ENCODE results near the gene RSF1. TPM values are rescaled to one million over a fixed set of nuclear protein-coding genes. Genes with fewer than 3 reads are reported as not detected.
"Not testable (repeated sequence)": the region's sequence is repeated elsewhere in the genome, so short reads cannot be mapped to it uniquely, and the experiment has no call there.

RSF1 gene
- total RNA-seq, 4 donors from 2014 or later = 55.0 to 88.8 (median 65.8) TPM

- peaks cover 0 to 3% of the 10 kb centered on the region in 2 donors for H3K4me1 ChIP-seq
- WGBS, 2 donors = 97 to 99% methylated on average over 2 of the region's 2 CpGs
- DNase-seq = no peak
- no peak overlapping the region for H3K27ac ChIP-seq
- intact Hi-C loops (cut with DNase I) = no loop called here
- H3K9me3 ChIP-seq = no peaks in the 10 kb centered on the region
- no peaks in the 10 kb centered on the region for H3K27me3 ChIP-seq
- no peak overlapping the region for H3K4me3 ChIP-seq (replicated peaks in 1 of 3)
- H3K36me3 ChIP-seq = no peaks in the 10 kb centered on the region
- TF ChIP-seq CTCF (IDR thresholded peaks at IDR 0.05) = no peak
- TF ChIP-seq POLR2A (IDR thresholded peaks at IDR 0.05) = no peak
Observed at GRCh38 chr11:77828926-77829325, 8.4 kb upstream of the RSF1 start.

- no peak overlapping the region for H3K4me3 ChIP-seq (replicated peaks in 1 of 3)
- no peaks in the 10 kb centered on the region for H3K36me3 ChIP-seq
- intact Hi-C loops (cut with DNase I) = loop anchor here (5.0 kb wide), 1 partner anchor 169 kb away; the partner anchor contains the start of gene INTS4
- no peak for DNase-seq
- TF ChIP-seq CTCF (IDR thresholded peaks at IDR 0.05) = no peak
- TF ChIP-seq POLR2A (IDR thresholded peaks at IDR 0.05) = no peak
- H3K9me3 ChIP-seq = no peaks in the 10 kb centered on the region
- H3K27ac ChIP-seq = peak overlapping the region; percentile 6 to 19 (median 11)
- WGBS, 2 donors = 26 to 32% methylated on average over 1 of the region's 1 CpG
- no peaks in the 10 kb centered on the region for H3K27me3 ChIP-seq
- H3K4me1 ChIP-seq = peaks cover 4 to 21% of the 10 kb centered on the region in 2 donors
Observed at GRCh38 chr11:77823775-77824174, 3.3 kb upstream of the RSF1 start.

GRCh38 chr11:77822126-77822525, 1.6 kb upstream of the RSF1 start:
- H3K27me3 ChIP-seq, H3K9me3 ChIP-seq, H3K36me3 ChIP-seq, H3K27ac ChIP-seq, DNase-seq: not testable (repeated sequence)
- Histone ChIP-seq H3K4me1 (peaks cover 10 to 30% of the 10 kb centered on the region in 2 donors), H3K4me3 (replicated peaks in 1 of 3) (peak overlapping the region in 1 of 3 donors; percentile 99)
- 71 to 72% methylated on average over 13 of the region's 13 CpGs for WGBS, 2 donors
- intact Hi-C loops (cut with DNase I) = loop anchor here (5.0 kb wide), 1 partner anchor 170 kb away; the partner anchor contains the start of gene INTS4

GRCh38 chr11:77821349-77821851, 878 bp upstream of the RSF1 start:
- peak overlapping the region; percentile 43 to 99 (median 58) for H3K4me3 ChIP-seq (replicated peaks in 1 of 3)
- H3K4me1 ChIP-seq = peaks cover 10 to 35% of the 10 kb centered on the region in 2 donors
- 1 to 3% methylated on average over 16 of the region's 16 CpGs for WGBS, 2 donors
- intact Hi-C loops (cut with DNase I) = loop anchor here (5.0 kb wide), 1 partner anchor 171 kb away; the partner anchor contains the start of gene INTS4
- H3K36me3 ChIP-seq = no peaks in the 10 kb centered on the region
- H3K27ac ChIP-seq = peak overlapping the region; percentile 35 to 98 (median 65)
- TF ChIP-seq CTCF (IDR thresholded peaks at IDR 0.05) (no peak), POLR2A (IDR thresholded peaks at IDR 0.05) (no peak)
- no peaks in the 10 kb centered on the region for H3K27me3 ChIP-seq
- no peaks in the 10 kb centered on the region for H3K9me3 ChIP-seq
- DNase-seq = peak; percentile 20 to 35

- intact Hi-C loops (cut with DNase I) = loop anchor here (5.0 kb wide), 1 partner anchor 172 kb away; the partner anchor contains the start of gene INTS4
Observed at GRCh38 chr11:77819921-77820564, 479 bp downstream of the RSF1 start.

More at GRCh38 chr11:77819921-77820564, 479 bp downstream of the RSF1 start:
- no peaks in the 10 kb centered on the region for H3K36me3 ChIP-seq
- 0% methylated on average over 9 to 12 of the region's 55 CpGs for WGBS, 2 donors
- peak; percentile 60 to 66 for DNase-seq
- peak overlapping the region; percentile 69 to 99 (median 99) for H3K4me3 ChIP-seq (replicated peaks in 1 of 3)
- H3K4me1 ChIP-seq = peaks cover 10 to 35% of the 10 kb centered on the region in 2 donors
- H3K27me3 ChIP-seq = no peaks in the 10 kb centered on the region
- no peak for TF ChIP-seq POLR2A (IDR thresholded peaks at IDR 0.05)
- TF ChIP-seq CTCF (IDR thresholded peaks at IDR 0.05) = no peak
- H3K27ac ChIP-seq = peak overlapping the region; percentile 95 to 98 (median 96)
- H3K9me3 ChIP-seq = no peaks in the 10 kb centered on the region
